Liver (tissue), 9 donors: ENCODE measurements around the gene RPTOR. TPM values are rescaled to one million over a fixed set of nuclear protein-coding genes. Genes with fewer than 3 reads are reported as not detected.

Experiments
- DNase-seq: peaks from one replicate; pipeline ENCODE4 v3.0.0-alpha.2; 2017; ENCODE audit warnings: low spot score
- H3K27ac ChIP-seq, 2 donors: one replicate each; pipeline ENCODE4 v1.7.0; 2013; ENCODE audit warnings: inconsistent platforms in 2 of 2, low read length in 2 of 2, control low read depth in 1 of 2, low read depth in 1 of 2, mild to moderate bottlenecking in 1 of 2
- H3K27me3 ChIP-seq, 4 donors: one replicate each; pipeline versions ENCODE4 v1.6.1 to v1.7.0; 2013; ENCODE audit warnings: low read length in 3 of 4, inconsistent platforms in 1 of 4, mild to moderate bottlenecking in 1 of 4, moderate library complexity in 1 of 4; ENCODE audit not compliant: control insufficient read depth in 4 of 4, insufficient read depth in 4 of 4
- H3K36me3 ChIP-seq, 4 donors: one replicate each; pipeline versions ENCODE4 v1.6.1 to v1.7.0; 2013; ENCODE audit warnings: low read length in 3 of 4, mild to moderate bottlenecking in 3 of 4, low read depth in 1 of 4, moderate library complexity in 1 of 4; ENCODE audit not compliant: control insufficient read depth in 4 of 4, insufficient read depth in 3 of 4
- H3K4me1 ChIP-seq, 4 donors: one replicate each; pipeline versions ENCODE4 v1.6.1 to v1.7.0; 2013; ENCODE audit warnings: low read length in 3 of 4, mild to moderate bottlenecking in 3 of 4, moderate library complexity in 1 of 4; ENCODE audit not compliant: control insufficient read depth in 4 of 4, insufficient read depth in 4 of 4
- H3K4me3 ChIP-seq, 3 donors: one replicate each; pipeline versions ENCODE4 v1.6.1 to v1.7.0; 2013; ENCODE audit warnings: low read length in 3 of 3, control low read depth in 1 of 3, low read depth in 1 of 3, mild to moderate bottlenecking in 1 of 3
- H3K9ac ChIP-seq, 2 donors: one replicate each; pipeline ENCODE4 v1.7.0; 2013; ENCODE audit warnings: low read length in 2 of 2, mild to moderate bottlenecking in 2 of 2, moderate library complexity in 2 of 2, control low read depth in 1 of 2, low read depth in 1 of 2
- H3K9me3 ChIP-seq, 4 donors: one replicate each; pipeline versions ENCODE4 v1.6.1 to v1.7.0; 2013; ENCODE audit warnings: low read length in 3 of 4; ENCODE audit not compliant: control insufficient read depth in 4 of 4
- CTCF ChIP-seq: fragments of 150-350 bp; IDR thresholded peaks from 2 replicates; pipeline ENCODE4 v1.5.1; 2017; ENCODE audit warnings: improper control_type of control experiment, low read depth, low read length; ENCODE audit not compliant: missing input control
- EGR1 ChIP-seq, 2 donors: IDR thresholded peaks; 2 replicates each; pipeline ENCODE4 v1.6.1; 2016 to 2018; ENCODE audit warnings: antibody characterized with exemption in 2 of 2, low read depth in 2 of 2
- FOXA1 ChIP-seq: IDR thresholded peaks from 2 replicates; pipeline ENCODE4 v1.6.1; 2016; ENCODE audit warnings: antibody characterized with exemption
- GABPA ChIP-seq, 2 donors: IDR thresholded peaks in 1 of 2; conservative IDR thresholded peaks in 1 of 2; 2 replicates each; pipeline ENCODE4 v1.6.1; 2016; ENCODE audit warnings: antibody characterized with exemption in 2 of 2, mild to moderate bottlenecking in 1 of 2, moderate library complexity in 1 of 2
- HNF4A ChIP-seq, 2 donors: conservative IDR thresholded peaks; 2 replicates each; pipeline ENCODE4 v1.6.1; 2016; ENCODE audit warnings: antibody characterized with exemption in 2 of 2, mild to moderate bottlenecking in 2 of 2
- HNF4G ChIP-seq: IDR thresholded peaks from 2 replicates; pipeline ENCODE4 v1.6.1; 2016; ENCODE audit warnings: antibody characterized with exemption
- JUND ChIP-seq, 2 donors: IDR thresholded peaks; 2 replicates each; pipeline ENCODE4 v1.6.1; 2016; ENCODE audit warnings: antibody characterized with exemption in 2 of 2
- RAD21 ChIP-seq, 2 donors: IDR thresholded peaks; 2 replicates each; pipeline ENCODE4 v1.6.1; 2016; ENCODE audit warnings: antibody characterized with exemption in 2 of 2, mild to moderate bottlenecking in 2 of 2
- RXRA ChIP-seq, 2 donors: IDR thresholded peaks; 2 replicates each; pipeline ENCODE4 v1.6.1; 2017 to 2018; ENCODE audit warnings: antibody characterized with exemption in 2 of 2, mild to moderate bottlenecking in 1 of 2
- SP1 ChIP-seq: IDR thresholded peaks from 2 replicates; pipeline ENCODE4 v1.6.1; 2018; ENCODE audit warnings: antibody characterized with exemption, mild to moderate bottlenecking
- TAF1 ChIP-seq: conservative IDR thresholded peaks from 2 replicates; pipeline ENCODE4 v1.6.1; 2016; ENCODE audit warnings: antibody characterized with exemption, mild to moderate bottlenecking
- YY1 ChIP-seq: IDR thresholded peaks from 2 replicates; pipeline ENCODE4 v1.6.1; 2016; ENCODE audit warnings: antibody characterized with exemption, mild to moderate bottlenecking
- ZBTB33 ChIP-seq: IDR thresholded peaks from 2 replicates; pipeline ENCODE4 v1.6.1; 2016; ENCODE audit warnings: antibody characterized with exemption
- WGBS: extraction: QIAGEN DNeasy Blood & Tissue Kit; methylation state at CpG from one replicate; pipeline ENCODE4 v1.1.7; 2013; 5-methylcytosine and 5-hydroxymethylcytosine counted together
- polyA plus RNA-seq, 2 donors: library from polyadenylated mRNA; stranded (reverse) in 1 of 2; unstranded in 1 of 2; fragments of 200-250 nt in 1 of 2; fragments of >200 nt in 1 of 2; fragmentation: Nextera tagmentation in 1 of 2; extraction: Ambion mirVana in 1 of 2; gene quantifications; one replicate each; pipeline versions ENCODE4 v1.2.1 to v1.2.3, GENCODE V29; 2013 to 2015
- total RNA-seq, 2 donors: library from RNA; depleted of rRNA; stranded (reverse); fragments of >200 nt; gene quantifications; one replicate each; pipeline ENCODE4 v1.2.3, GENCODE V29; 2014
- TF ChIP-seq, protein P1 (sequence below): IDR thresholded peaks from 2 replicates; pipeline ENCODE4 v1.6.1; 2016; ENCODE audit warnings: antibody characterized with exemption, mild to moderate bottlenecking
- TF ChIP-seq, protein P2 (sequence below): IDR thresholded peaks from 2 replicates; pipeline ENCODE4 v1.6.1; 2016; ENCODE audit warnings: antibody characterized with exemption
- donor health status: healthy.
- donor health status: healthy.
- donor health status: healthy.
- donor health status: healthy.
- donor health status: healthy.

Gene RPTOR
- total and polyA plus RNA-seq, 4 donors = 4.8 to 25.4 (median 11.6) TPM

DNA sequence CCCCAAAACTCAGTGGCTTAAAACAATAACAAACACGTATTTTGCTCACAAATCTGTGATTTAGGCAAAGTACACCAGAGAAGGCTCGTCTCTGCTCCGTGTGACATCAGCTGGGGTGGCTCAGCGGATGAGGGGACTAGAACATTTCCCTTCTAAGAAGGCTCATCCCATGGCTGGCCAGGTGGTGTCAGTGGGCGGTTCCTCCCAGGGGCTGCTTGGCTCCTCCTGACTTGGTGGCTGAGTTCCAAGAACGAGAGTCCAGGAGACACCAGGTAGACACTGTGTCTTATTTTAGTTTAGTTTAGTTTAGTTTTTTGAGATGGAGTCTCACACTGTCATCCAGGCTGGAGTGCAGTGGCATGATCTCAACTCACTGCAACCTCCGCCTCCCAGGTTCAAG lies 441.4 kb downstream of the RPTOR start:
- Histone ChIP-seq H3K9me3 (no peaks in the 10 kb centered on the region), H3K36me3 (no peaks in the 10 kb centered on the region), H3K9ac (no peak overlapping the region), H3K4me1 (peaks cover 1 to 11% (median 5%) of the 10 kb centered on the region in 4 donors), H3K27me3 (no peaks in the 10 kb centered on the region), H3K27ac (no peak overlapping the region), H3K4me3 (no peak overlapping the region)
- TF ChIP-seq HNF4A (conservative IDR thresholded peaks at IDR 0.05) = no peak
- no peak for TF ChIP-seq RXRA (IDR thresholded peaks at IDR 0.05)
- no peak for TF ChIP-seq ZBTB33
- TF ChIP-seq SP1 = no peak
- DNase-seq = no peak
- 85% methylated on average over 7 of the region's 7 CpGs for WGBS

- Histone ChIP-seq H3K27ac (no peak overlapping the region), H3K4me1 (peaks cover 2 to 12% (median 7%) of the 10 kb centered on the region in 4 donors), H3K27me3 (no peaks in the 10 kb centered on the region), H3K36me3 (no peaks in the 10 kb centered on the region), H3K9ac (no peak overlapping the region), H3K9me3 (no peaks in the 10 kb centered on the region), H3K4me3 (no peak overlapping the region)
- 75% methylated on average over 18 of the region's 18 CpGs for WGBS
- no peak for DNase-seq
- TF ChIP-seq CTCF (no peak), SP1 (no peak), RAD21 (IDR thresholded peaks at IDR 0.05) (no peak), EGR1 (IDR thresholded peaks at IDR 0.05; ENCODE audit: low read depth in 2 of 2) (no peak), TAF1 (no peak), ZBTB33 (no peak), FOXA1 (no peak), HNF4A (conservative IDR thresholded peaks at IDR 0.05) (no peak), RXRA (IDR thresholded peaks at IDR 0.05) (no peak), GABPA (IDR thresholded peaks at IDR 0.05 in 1 of 2, conservative IDR thresholded peaks at IDR 0.05 in 1 of 2) (no peak), HNF4G (no peak), YY1 (no peak), JUND (IDR thresholded peaks at IDR 0.05) (no peak)
- TF ChIP-seq, protein P1, sequence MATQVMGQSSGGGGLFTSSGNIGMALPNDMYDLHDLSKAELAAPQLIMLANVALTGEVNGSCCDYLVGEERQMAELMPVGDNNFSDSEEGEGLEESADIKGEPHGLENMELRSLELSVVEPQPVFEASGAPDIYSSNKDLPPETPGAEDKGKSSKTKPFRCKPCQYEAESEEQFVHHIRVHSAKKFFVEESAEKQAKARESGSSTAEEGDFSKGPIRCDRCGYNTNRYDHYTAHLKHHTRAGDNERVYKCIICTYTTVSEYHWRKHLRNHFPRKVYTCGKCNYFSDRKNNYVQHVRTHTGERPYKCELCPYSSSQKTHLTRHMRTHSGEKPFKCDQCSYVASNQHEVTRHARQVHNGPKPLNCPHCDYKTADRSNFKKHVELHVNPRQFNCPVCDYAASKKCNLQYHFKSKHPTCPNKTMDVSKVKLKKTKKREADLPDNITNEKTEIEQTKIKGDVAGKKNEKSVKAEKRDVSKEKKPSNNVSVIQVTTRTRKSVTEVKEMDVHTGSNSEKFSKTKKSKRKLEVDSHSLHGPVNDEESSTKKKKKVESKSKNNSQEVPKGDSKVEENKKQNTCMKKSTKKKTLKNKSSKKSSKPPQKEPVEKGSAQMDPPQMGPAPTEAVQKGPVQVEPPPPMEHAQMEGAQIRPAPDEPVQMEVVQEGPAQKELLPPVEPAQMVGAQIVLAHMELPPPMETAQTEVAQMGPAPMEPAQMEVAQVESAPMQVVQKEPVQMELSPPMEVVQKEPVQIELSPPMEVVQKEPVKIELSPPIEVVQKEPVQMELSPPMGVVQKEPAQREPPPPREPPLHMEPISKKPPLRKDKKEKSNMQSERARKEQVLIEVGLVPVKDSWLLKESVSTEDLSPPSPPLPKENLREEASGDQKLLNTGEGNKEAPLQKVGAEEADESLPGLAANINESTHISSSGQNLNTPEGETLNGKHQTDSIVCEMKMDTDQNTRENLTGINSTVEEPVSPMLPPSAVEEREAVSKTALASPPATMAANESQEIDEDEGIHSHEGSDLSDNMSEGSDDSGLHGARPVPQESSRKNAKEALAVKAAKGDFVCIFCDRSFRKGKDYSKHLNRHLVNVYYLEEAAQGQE = no peak
- TF ChIP-seq, protein P2, sequence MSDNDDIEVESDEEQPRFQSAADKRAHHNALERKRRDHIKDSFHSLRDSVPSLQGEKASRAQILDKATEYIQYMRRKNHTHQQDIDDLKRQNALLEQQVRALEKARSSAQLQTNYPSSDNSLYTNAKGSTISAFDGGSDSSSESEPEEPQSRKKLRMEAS = no peak
These were observed 442.3 kb downstream of the RPTOR start for GRCh38 chr17:80986816-80987475.
